Ishikawa (cell line): Measurements from ENCODE around the gene CDKN2D.

ENCODE experiments used
- CEBPB ChIP-seq: IDR thresholded peaks from 2 replicates; pipeline ENCODE4 v1.6.1; 2012
- CREB1 ChIP-seq: IDR thresholded peaks from 2 replicates; pipeline ENCODE4 v1.6.1; 2012; ENCODE audit warnings: low read depth
- EGR1 ChIP-seq: IDR thresholded peaks from 2 replicates; pipeline ENCODE4 v1.6.1; 2012
- EP300 ChIP-seq: IDR thresholded peaks from 2 replicates; pipeline ENCODE4 v1.6.1; 2012; ENCODE audit warnings: borderline replicate concordance
- FOXM1 ChIP-seq: IDR thresholded peaks from 2 replicates; pipeline ENCODE4 v1.6.1; 2012; ENCODE audit warnings: low read depth, borderline replicate concordance
- NFIC ChIP-seq: IDR thresholded peaks from 2 replicates; pipeline ENCODE4 v1.6.1; 2012
- RAD21 ChIP-seq: IDR thresholded peaks from 2 replicates; pipeline ENCODE4 v1.6.1; 2012; ENCODE audit warnings: low read depth
- TAF1 ChIP-seq: IDR thresholded peaks from 2 replicates; pipeline ENCODE4 v1.6.1; 2012; ENCODE audit warnings: low read depth, mild to moderate bottlenecking
- TCF12 ChIP-seq: IDR thresholded peaks from 2 replicates; pipeline ENCODE4 v1.6.1; 2012; ENCODE audit warnings: low read depth
- TEAD4 ChIP-seq: IDR thresholded peaks from 2 replicates; pipeline ENCODE4 v1.6.1; 2012
- YY1 ChIP-seq: IDR thresholded peaks from 2 replicates; pipeline ENCODE4 v1.6.1; 2012; ENCODE audit warnings: low read depth
- ZBTB7A ChIP-seq: IDR thresholded peaks from 2 replicates; pipeline ENCODE4 v1.6.1; 2012; ENCODE audit warnings: low read depth
- TF ChIP-seq, protein P1 (sequence below): IDR thresholded peaks from 2 replicates; pipeline ENCODE4 v1.6.1; 2012
- TF ChIP-seq, protein P2 (sequence below): IDR thresholded peaks from 2 replicates; pipeline ENCODE4 v1.6.1; 2012
- TF ChIP-seq, protein P3 (sequence below): IDR thresholded peaks from 2 replicates; pipeline ENCODE4 v1.6.1; 2012; ENCODE audit warnings: low read depth, mild to moderate bottlenecking

Gene CDKN2D

DNA sequence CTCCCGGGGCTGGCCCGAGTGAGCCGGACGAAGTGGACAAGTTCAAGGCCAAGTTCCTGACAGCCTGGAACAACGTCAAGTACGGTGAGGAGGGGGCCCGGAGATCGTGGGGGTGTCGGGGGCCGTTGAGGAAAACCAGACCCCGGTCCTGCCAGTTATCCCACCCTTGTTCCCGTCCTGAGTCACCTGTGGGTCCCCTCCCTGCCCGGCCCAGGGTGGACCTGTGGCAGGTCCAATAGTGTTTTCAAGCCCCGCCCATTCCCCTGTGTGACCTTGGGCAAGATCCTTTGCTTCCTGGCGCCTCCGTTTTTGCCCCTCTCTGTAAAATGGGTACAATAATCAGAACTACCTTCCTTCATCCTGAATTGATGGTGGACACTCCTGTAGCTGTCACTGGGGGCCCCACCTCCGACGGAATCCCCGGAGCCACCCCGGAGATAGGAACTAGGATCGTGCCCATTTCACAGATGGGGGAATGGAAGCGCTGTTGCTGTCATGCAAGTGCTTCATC, 24.5 kb downstream of the CDKN2D start:
- TF ChIP-seq, protein P1, sequence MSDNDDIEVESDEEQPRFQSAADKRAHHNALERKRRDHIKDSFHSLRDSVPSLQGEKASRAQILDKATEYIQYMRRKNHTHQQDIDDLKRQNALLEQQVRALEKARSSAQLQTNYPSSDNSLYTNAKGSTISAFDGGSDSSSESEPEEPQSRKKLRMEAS, result no peak; the same call in 1 of the 2 replicates
- TF ChIP-seq ZBTB7A, result peak; percentile 77

DNA sequence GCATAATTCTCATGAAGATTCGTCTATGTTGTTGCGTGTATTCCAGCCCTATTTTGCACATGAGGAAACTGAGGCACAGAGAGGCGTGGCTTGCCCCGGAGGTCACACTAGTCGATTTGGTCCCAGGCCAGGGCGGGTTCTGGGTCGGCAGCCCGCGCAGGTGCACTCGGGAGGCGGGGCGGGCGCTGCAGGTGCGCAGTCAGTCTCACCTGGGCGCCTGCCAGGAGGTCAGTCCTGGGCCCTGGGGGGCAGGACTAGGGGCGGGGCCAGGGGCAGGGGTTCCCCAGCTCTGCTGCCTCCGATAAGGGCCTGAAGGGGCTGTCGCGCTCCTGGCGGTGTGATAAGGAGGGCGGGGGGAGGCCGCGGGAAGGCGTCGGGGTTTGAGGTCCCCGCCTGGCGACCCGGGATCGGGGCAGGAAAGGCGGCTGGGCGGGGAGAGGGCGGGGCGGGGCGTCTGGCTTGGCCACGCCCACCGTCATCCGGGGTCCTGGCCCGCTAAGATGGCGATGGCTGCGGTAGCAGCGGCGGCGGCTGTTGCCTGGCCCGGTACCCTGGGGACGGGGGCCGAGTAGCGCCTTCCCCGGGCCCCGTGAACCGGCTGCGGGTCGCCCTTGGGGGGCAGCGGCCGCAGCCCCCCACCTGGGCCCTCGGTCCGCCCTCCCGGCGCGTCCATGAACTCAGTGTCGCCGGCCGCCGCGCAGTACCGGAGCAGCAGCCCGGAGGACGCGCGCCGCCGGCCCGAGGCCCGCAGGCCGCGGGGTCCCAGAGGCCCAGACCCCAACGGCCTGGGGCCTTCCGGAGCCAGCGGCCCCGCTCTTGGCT, 25.1 kb downstream of the CDKN2D start, which contains the start of gene ATG4D:
TSS of gene ATG4D (plus strand) at position 485 of the 822 bp plus-strand sequence. CDS start at position 672, 187 bp downstream.
- TF ChIP-seq TAF1 (peak; percentile 94), TCF12 (peak; percentile 85), YY1 (peak; percentile 92), ZBTB7A (no peak; the same call in 1 of the 2 replicates), EP300 (no peak), CREB1 (no peak), RAD21 (no peak), TEAD4 (no peak), FOXM1 (no peak), NFIC (peak; percentile 81), EGR1 (no peak), CEBPB (no peak)
- TF ChIP-seq, protein P2, sequence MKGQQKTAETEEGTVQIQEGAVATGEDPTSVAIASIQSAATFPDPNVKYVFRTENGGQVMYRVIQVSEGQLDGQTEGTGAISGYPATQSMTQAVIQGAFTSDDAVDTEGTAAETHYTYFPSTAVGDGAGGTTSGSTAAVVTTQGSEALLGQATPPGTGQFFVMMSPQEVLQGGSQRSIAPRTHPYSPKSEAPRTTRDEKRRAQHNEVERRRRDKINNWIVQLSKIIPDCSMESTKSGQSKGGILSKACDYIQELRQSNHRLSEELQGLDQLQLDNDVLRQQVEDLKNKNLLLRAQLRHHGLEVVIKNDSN, result no peak
- TF ChIP-seq, protein P3, sequence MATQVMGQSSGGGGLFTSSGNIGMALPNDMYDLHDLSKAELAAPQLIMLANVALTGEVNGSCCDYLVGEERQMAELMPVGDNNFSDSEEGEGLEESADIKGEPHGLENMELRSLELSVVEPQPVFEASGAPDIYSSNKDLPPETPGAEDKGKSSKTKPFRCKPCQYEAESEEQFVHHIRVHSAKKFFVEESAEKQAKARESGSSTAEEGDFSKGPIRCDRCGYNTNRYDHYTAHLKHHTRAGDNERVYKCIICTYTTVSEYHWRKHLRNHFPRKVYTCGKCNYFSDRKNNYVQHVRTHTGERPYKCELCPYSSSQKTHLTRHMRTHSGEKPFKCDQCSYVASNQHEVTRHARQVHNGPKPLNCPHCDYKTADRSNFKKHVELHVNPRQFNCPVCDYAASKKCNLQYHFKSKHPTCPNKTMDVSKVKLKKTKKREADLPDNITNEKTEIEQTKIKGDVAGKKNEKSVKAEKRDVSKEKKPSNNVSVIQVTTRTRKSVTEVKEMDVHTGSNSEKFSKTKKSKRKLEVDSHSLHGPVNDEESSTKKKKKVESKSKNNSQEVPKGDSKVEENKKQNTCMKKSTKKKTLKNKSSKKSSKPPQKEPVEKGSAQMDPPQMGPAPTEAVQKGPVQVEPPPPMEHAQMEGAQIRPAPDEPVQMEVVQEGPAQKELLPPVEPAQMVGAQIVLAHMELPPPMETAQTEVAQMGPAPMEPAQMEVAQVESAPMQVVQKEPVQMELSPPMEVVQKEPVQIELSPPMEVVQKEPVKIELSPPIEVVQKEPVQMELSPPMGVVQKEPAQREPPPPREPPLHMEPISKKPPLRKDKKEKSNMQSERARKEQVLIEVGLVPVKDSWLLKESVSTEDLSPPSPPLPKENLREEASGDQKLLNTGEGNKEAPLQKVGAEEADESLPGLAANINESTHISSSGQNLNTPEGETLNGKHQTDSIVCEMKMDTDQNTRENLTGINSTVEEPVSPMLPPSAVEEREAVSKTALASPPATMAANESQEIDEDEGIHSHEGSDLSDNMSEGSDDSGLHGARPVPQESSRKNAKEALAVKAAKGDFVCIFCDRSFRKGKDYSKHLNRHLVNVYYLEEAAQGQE, result no peak
- TF ChIP-seq, protein P1, result peak; percentile 37

DNA sequence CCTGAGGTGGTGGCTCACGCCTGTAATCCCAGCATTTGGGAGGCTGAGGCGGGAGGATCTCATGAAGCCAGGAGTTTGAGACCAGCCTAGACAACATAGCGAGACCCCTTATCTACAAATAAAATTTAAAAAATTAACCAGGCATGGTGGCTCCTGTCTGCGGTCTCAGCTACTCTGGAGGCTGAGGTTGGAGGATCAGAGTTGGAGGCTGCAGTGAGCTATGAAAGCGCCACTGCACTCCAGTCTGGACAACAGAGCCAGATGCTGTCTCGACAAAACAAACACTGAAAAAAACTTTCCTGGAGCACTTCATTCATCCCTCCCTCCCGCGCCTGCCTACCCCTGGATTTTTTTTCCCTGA, 25.7 kb downstream of the CDKN2D start:
- TF ChIP-seq CREB1, result no peak
- TF ChIP-seq YY1, result no peak
- no peak for TF ChIP-seq EGR1
- TF ChIP-seq FOXM1, result no peak
- TF ChIP-seq, protein P3, result no peak
- TF ChIP-seq EP300, result no peak
- TF ChIP-seq TEAD4, result no peak
- no peak for TF ChIP-seq NFIC
- TF ChIP-seq TAF1, result no peak
- TF ChIP-seq, protein P2, result no peak
- TF ChIP-seq ZBTB7A, result no peak
- no peak for TF ChIP-seq CEBPB
- TF ChIP-seq, protein P1, result no peak
- TF ChIP-seq RAD21, result no peak
- no peak for TF ChIP-seq TCF12

DNA sequence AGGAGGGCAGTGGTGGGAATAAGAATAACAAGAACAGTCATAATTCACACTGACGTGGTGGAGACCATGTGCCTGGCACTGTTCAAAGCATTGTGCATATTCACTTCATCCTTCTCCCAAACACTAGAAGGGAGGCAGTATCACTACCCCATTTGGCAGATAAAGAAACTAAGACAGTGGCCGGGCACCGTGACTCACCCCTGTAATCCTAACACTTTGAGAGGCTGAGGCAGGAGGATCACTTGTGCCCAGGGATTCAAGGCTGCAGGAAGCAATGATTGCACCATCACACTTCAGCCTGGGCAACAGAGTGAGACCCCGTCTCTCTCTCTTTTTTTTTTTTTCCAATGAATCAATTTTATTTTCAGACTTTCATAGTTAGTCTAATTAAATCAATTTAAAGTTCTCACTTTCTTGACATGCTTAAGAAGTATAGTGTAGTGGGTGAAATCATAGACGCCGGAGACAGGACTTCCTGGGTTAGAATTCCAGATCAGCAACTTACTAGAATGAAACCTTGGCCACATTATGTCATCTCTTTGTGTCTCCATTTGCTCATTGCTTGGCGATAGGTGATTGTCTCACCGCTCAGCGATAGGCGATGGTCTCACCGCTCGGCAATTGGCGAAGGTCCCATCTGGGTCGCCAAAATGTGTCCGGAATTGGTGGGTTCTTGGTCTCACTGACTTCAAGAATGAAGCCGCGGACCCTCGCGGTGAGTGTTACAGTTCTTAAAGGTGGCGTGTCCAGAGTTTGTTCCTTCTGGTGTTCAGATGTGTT, 30.4 kb downstream of the CDKN2D start:
- TF ChIP-seq TCF12, result no peak
- TF ChIP-seq NFIC, result no peak
- TF ChIP-seq TAF1, result no peak
- TF ChIP-seq, protein P1, result no peak
- TF ChIP-seq, protein P2, result no peak
- no peak for TF ChIP-seq RAD21
- TF ChIP-seq EGR1, result no peak
- TF ChIP-seq EP300, result no peak
